WERI-Rb-1 (cell line): ENCODE measurements around the gene DOCK11.

Experiments
- DNase-seq: peaks from one replicate; pipeline ENCODE4 v3.0.0-alpha.2; 2020
- H3K27ac ChIP-seq: fragments of 250-450 bp; sonication (Bioruptor Pico); 2 replicates; pipeline ENCODE4 v1.5.1; 2020; ENCODE audit warnings: mild to moderate bottlenecking, moderate library complexity
- H3K27me3 ChIP-seq: fragments of 250-450 bp; sonication (Bioruptor Pico); 2 replicates; pipeline ENCODE4 v1.5.1; 2021; ENCODE audit warnings: mild to moderate bottlenecking, low read depth, moderate library complexity; ENCODE audit not compliant: insufficient read depth, severe bottlenecking
- H3K36me3 ChIP-seq: fragments of 250-450 bp; sonication (Bioruptor Pico); 2 replicates; pipeline ENCODE4 v1.5.1; 2020; ENCODE audit warnings: mild to moderate bottlenecking, moderate library complexity
- H3K4me3 ChIP-seq: 2 replicates; pipeline ENCODE4 v1.5.1; 2011; ENCODE audit warnings: low read depth, mild to moderate bottlenecking, control low read depth, low read length
- H3K9me3 ChIP-seq: fragments of 250-450 bp; sonication (Bioruptor Pico); 2 replicates; pipeline ENCODE4 v1.5.1; 2021; ENCODE audit warnings: mild to moderate bottlenecking, moderate library complexity; ENCODE audit not compliant: severe bottlenecking
- TF ChIP-seq, protein P1 (sequence below): IDR thresholded peaks from 2 replicates; pipeline ENCODE4 v1.5.1; 2011; ENCODE audit warnings: low read depth, mild to moderate bottlenecking, control low read depth, inconsistent platforms, low read length

DOCK11 gene

DNA sequence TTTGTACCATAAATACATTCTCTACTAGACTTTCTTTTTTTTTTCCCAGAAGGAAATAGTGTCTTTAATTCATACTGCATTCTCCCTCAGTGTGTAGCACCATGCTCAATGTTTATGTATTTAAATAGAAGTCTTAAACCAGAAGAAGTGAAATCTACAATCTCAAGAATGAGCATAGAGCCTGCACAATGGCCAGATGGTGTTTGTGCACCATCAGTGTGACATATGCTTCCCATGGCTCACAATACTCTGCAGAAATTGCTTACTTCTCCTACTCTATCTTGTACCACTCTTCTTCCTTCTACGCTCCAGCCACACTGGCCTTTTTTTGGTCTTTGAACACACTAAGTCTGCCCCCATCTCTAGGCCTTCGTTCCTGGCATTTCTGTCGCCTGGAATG lies 2.6 kb upstream of the DOCK11 start:
- H3K27me3 ChIP-seq, result peaks cover 44% of the 10 kb centered on the region
- H3K4me3 ChIP-seq, result no peak overlapping the region
- no peaks in the 10 kb centered on the region for H3K36me3 ChIP-seq
- no peaks in the 10 kb centered on the region for H3K9me3 ChIP-seq
- DNase-seq, result no peak
- TF ChIP-seq, protein P1, sequence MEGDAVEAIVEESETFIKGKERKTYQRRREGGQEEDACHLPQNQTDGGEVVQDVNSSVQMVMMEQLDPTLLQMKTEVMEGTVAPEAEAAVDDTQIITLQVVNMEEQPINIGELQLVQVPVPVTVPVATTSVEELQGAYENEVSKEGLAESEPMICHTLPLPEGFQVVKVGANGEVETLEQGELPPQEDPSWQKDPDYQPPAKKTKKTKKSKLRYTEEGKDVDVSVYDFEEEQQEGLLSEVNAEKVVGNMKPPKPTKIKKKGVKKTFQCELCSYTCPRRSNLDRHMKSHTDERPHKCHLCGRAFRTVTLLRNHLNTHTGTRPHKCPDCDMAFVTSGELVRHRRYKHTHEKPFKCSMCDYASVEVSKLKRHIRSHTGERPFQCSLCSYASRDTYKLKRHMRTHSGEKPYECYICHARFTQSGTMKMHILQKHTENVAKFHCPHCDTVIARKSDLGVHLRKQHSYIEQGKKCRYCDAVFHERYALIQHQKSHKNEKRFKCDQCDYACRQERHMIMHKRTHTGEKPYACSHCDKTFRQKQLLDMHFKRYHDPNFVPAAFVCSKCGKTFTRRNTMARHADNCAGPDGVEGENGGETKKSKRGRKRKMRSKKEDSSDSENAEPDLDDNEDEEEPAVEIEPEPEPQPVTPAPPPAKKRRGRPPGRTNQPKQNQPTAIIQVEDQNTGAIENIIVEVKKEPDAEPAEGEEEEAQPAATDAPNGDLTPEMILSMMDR, result no peak
- H3K27ac ChIP-seq, result no peak overlapping the region

DNA sequence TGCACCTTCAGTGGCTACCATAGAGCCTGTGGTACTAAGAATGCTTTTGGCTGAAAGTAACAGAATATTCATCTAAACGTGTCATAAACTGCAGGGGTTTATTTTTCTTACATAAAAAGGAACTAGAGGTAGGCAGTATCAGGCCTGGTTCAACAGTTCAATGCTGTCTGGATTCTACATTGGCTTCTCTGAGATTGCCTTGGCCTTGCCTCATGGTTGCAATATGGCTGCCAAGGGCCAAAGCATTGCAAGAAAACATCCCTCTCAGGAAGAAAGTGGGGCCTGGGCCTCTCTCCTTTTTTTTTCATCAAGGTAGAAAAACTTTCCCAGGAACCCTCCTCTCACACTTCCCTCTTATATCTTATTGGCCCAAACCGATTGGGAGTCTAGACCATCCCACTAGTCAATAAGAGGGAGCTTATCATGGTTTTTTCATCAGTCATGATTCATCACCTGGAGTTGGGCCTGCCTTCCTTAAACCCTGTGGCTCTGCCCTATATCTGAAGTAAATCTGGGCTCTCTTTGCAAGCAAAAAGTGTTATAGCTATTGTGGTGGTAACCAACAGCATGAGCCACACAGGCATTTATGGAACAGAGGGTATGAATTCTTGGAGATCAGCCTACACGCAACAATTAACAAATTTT lies 1.8 kb upstream of the DOCK11 start:
- Histone ChIP-seq H3K9me3 (no peaks in the 10 kb centered on the region), H3K27me3 (peaks cover 52% of the 10 kb centered on the region), H3K4me3 (no peak overlapping the region), H3K27ac (no peak overlapping the region), H3K36me3 (no peaks in the 10 kb centered on the region)
- TF ChIP-seq, protein P1, result no peak
- DNase-seq, result no peak

DNA sequence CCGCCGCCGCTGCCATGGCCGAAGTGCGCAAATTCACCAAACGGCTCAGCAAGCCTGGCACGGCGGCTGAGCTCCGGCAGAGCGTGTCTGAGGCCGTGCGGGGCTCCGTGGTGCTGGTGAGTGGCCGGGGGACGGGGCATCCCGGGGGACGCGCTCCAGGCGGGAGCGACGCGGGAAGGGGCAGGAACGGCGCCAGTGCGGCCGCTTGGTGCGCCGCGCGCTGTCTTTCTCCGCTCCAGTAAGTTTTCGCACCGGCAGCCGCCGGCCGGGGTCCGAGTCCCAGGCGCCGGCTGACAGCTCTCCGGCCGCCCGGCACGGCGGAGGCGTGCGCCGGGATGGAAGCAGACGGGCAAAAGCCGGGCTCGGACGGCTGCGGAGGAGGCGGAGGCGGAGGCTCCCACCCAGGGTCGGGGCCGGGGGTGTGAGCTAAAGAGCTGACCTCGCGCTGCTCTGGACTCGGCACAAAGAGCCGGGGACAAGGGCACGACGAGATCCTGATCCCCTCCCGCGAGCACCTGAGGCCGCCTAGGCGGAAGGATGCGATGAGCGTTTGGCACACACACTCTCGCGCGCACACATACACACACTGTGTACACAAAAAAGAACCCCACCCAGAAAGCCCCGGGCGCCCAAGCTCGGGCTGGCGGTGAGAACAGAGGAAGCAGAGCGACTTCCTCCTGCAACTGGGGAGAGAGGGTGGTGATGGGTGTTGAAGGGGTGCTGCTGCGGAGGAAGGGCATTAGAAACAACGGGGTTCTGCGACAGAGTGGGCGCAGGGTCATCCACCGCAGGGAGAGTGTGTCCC lies 545 bp downstream of the DOCK11 start:
- Histone ChIP-seq H3K36me3 (no peaks in the 10 kb centered on the region), H3K4me3 (peak overlapping the region; percentile 32), H3K9me3 (no peaks in the 10 kb centered on the region), H3K27ac (no peak overlapping the region), H3K27me3 (peaks cover 71% of the 10 kb centered on the region)
- DNase-seq, result peak; percentile 8
- TF ChIP-seq, protein P1, result no peak

GRCh38 chrX:118496763-118497079 lies 1.1 kb downstream of the DOCK11 start:
- Histone ChIP-seq H3K9me3 (no peaks in the 10 kb centered on the region), H3K36me3 (no peaks in the 10 kb centered on the region), H3K27ac (no peak overlapping the region), H3K4me3 (no peak overlapping the region), H3K27me3 (peaks cover 74% of the 10 kb centered on the region)
- TF ChIP-seq, protein P1, result no peak
- no peak for DNase-seq

- Histone ChIP-seq H3K27me3 (peaks cover 76% of the 10 kb centered on the region), H3K36me3 (no peaks in the 10 kb centered on the region), H3K27ac (no peak overlapping the region), H3K4me3 (no peak overlapping the region), H3K9me3 (no peaks in the 10 kb centered on the region)
- TF ChIP-seq, protein P1, result no peak
- no peak for DNase-seq
These were observed 1.7 kb downstream of the DOCK11 start for GRCh38 chrX:118497180-118497818.
